HG02981 (cell line): ENCODE results near the gene NTF4.
"Not testable (repeated sequence)": the region's sequence is repeated elsewhere in the genome, so short reads cannot be mapped to it uniquely, and the experiment has no call there.

Source experiments
- ATAC-seq: cut with Tn5 transposase; IDR thresholded peaks from one replicate; pipeline ENCODE4 v1.9.1; 2021; ENCODE audit warnings: mild to moderate bottlenecking, moderate library complexity; ENCODE audit not compliant: unreplicated experiment

NTF4 gene

DNA sequence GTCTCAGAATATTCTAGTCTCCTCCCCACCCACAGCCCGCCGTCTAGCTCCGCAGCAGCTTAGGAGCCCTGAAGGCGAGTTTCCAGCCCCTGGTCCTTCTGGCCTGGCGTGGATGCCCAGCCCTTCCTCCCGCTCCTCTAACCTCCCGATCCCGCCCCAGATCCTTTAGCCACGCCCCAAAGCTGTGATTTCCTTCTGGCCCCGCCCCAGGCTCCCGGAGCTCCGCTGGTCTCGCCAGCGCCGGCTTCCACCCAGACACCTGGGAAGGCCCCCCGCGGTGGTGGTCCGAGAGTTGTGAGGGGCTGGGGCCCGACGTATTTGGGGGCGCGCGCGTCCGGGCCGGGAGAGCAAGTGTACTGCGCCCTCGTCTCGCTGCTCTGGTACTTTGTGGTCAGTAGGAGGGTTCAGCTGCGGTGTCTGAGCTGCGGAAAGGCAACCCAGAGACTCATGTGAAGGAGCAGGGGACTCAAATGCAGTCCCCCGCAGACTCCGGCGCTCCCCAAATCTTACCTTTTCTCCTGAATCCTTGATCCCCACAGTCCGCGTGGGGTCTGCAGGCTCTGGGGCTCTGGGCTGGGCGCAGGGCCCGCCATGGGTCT, 6.9 kb downstream of the NTF4 start, which contains the start of gene CGB7:
CGB7 (minus strand) TSS at position 114 of the 599 bp plus-strand sequence. CDS start 2,374 bp downstream, outside the sequence.
- no peak for ATAC-seq

- not testable (repeated sequence) for ATAC-seq
Measured at GRCh38 chr19:49056902-49057596, 7.6 kb downstream of the NTF4 start.

- no peak for ATAC-seq
Measured at GRCh38 chr19:49056101-49056901, 8.3 kb downstream of the NTF4 start.

DNA sequence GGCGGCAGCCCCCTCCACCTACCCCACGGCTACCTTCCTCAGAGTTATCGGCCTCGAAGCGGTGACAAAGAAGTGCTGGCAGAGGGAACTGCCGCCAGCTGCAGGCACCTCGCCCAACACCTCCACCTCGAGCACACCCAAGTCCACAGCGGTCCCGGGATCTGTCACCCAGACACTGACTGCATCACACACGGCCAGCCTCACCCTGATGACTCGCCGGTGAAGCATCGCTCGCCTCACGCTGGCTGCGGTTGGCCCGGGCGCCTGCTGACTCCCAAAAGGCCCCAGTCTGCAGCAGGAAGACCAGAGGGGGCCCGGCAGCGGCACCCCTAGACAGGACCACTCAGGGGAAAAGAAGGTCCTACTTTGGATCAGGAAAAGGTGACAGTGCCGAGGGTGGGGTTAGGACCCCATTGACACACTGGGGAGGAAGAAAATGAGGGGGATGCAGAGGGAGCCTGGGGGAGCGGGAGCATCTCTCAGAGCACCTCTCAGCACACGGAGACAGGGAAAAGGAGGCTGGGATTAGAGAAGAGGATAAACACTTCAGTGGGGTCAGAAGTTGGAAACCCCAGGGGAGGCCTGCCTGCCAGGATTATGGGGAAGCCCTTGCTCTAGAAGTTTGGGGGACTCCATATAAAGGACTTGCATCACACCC, 14.1 kb downstream of the NTF4 start:
- not testable (repeated sequence) for ATAC-seq

DNA sequence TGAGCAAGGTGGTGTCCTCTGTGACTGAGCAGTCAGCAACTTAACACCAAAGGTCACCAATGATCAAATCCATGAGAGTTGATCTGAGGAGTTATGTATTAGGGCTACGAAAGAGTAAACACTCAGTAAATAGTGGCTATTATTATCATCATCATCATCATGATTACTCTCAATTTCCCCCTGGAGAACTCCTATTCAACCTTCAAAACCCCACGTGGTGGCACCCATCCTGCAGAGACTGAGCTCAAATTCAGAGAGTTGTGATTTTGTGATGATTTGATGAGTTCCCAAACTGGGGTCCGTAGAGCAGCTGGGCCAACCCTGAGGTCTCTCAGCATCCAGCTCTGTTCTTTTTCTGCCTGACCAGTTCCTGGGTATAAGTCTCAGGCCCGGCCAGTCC, 14.8 kb downstream of the NTF4 start:
- ATAC-seq, result not testable (repeated sequence)

- not testable (repeated sequence) for ATAC-seq
Measured at GRCh38 chr19:49049011-49049410, 15.6 kb downstream of the NTF4 start, which contains the start of gene CGB8. TSS of gene CGB8 (minus strand) at chr19:49049111. CDS start at chr19:49048739, 372 bp downstream.

- ATAC-seq, result not testable (repeated sequence)
Measured at GRCh38 chr19:49043548-49043947, 21.1 kb downstream of the NTF4 start, which contains the start of gene CGB5. TSS of gene CGB5 (plus strand) at chr19:49043848. CDS start at chr19:49044210, 362 bp downstream.

DNA sequence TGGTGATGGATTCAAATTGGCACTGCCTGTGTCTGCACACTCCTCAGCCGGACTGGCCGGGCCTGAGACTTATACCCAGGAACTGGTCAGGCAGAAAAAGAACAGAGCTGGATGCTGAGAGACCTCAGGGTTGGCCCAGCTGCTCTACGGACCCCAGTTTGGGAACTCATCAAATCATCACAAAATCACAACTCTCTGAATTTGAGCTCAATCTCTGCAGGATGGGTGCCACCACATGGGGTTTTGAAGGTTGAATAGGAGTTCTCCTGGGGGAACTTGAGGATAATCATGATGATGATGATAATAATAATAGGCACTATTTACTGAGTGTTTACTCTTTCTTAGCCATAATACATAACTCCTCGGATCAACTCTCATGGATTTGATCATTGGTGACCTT, 22.0 kb downstream of the NTF4 start:
- ATAC-seq, result not testable (repeated sequence)

DNA sequence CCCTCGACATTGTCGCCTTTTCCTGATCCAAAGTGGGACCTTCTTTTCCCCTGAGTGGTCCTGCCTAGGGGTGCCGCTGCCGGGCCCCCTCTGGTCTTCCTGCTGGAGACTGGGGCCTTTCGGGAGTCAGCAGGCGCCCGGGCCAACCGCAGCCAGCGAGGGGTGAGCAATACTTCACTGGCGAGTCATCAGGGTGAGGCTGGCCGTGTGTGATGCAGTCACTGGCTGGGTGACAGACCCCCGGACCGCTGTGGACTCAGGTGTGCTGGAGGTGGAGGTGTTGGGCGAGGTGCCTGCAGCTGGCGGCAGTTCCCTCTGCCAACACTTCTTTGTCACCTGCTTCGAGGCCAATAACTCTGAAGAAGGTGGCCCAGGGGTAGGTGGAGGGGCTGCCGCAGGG, 22.4 kb downstream of the NTF4 start:
- ATAC-seq, result no peak

GRCh38 chr19:49039736-49040135, 24.9 kb downstream of the NTF4 start:
- not testable (repeated sequence) for ATAC-seq

GRCh38 chr19:49038557-49039276, 25.9 kb downstream of the NTF4 start:
- ATAC-seq, result not testable (repeated sequence)

GRCh38 chr19:49038111-49038510, 26.5 kb downstream of the NTF4 start:
- not testable (repeated sequence) for ATAC-seq

DNA sequence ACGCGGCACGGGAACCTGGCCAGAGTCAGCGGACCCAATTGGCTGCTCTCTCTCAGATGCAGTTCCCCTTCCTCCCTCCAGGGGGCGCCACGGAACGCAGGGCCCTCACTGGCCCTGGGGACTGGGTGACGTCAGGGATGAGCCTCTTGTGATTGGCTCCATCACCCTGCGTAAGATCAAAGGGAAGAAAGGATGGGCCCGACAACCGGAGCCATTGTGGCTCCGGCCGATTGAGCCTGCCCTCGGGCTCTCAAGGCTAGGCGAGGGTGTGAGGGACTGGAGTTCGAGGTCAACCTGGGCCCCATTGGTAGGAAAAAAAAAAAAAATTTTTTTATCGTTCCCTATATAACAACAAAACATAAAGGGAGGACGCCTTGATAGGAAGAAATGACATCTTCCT, 27.8 kb downstream of the NTF4 start, which contains the start of gene CGB1:
CGB1 (minus strand) TSS at position 81 of the 400 bp plus-strand sequence. CDS start 184 bp downstream, outside the sequence.
- ATAC-seq, result not testable (repeated sequence)

DNA sequence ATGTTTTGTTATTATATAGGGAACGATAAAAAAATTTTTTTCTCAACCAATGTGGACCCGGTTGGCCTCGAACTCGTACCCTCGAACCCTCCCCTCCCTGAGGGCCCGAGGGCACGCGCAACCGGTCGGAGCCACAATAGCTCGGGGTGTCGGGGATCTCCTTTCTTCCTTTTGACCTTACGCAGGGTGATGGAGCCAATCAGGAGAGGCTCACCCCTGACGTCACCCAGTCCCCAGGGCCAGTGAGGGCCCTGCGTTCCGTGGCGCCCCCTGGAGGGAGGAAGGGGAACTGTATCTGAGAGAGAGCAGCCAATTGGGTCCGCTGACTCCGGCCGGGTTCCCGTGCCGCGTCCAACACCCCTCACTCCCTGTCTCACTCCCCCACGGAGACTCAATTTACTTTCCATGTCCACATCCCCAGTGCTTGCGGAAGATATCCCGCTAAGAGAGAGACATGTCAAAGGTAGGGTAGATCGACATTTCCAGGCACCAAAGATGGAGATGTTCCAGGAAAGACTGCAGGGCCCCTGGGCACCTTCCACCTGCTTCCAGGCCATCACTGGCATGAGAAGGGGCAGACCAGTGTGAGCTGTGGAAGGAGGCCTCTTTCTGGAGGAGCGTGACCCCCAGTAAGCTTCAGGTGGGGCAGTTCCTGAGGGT, 32.8 kb downstream of the NTF4 start, which contains the start of gene CGB2:
CGB2 (plus strand) TSS at position 249 of the 660 bp plus-strand sequence; CDS start at position 455, 206 bp downstream.
- not testable (repeated sequence) for ATAC-seq

DNA sequence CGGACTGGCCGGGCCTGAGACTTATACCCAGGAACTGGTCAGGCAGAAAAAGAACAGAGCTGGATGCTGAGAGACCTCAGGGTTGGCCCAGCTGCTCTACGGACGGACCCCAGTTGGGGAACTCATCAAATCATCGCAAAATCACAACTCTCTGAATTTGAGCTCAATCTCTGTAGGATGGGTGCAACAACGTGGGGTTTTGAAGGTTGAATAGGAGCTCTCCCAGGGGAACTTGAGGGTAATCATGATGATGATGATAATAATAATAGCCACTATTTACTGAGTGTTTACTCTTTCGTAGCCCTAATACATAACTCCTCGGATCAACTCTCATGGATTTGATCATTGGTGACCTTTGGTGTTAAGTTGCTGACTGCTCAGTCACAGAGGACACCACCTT, 34.3 kb downstream of the NTF4 start:
- ATAC-seq, result not testable (repeated sequence)

DNA sequence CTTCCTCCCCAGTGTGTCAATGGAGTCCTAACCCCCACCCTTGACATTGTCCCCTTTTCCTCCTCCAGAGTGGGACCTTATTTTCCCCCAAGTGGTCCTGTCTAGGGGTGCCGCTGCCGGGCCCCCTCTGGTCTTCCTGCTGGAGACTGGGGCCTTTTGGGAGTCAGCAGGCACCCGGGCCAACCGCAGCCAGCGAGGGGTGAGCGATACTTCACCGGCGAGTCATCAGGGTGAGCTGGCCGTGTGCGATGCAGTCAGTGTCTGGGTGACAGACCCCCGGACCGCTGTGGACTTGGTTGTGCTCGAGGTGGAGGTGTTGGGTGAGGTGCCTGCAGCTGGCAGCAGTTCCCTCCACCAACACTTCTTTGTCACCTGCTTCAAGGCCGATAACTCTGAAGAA, 34.9 kb downstream of the NTF4 start:
- ATAC-seq, result not testable (repeated sequence)

DNA sequence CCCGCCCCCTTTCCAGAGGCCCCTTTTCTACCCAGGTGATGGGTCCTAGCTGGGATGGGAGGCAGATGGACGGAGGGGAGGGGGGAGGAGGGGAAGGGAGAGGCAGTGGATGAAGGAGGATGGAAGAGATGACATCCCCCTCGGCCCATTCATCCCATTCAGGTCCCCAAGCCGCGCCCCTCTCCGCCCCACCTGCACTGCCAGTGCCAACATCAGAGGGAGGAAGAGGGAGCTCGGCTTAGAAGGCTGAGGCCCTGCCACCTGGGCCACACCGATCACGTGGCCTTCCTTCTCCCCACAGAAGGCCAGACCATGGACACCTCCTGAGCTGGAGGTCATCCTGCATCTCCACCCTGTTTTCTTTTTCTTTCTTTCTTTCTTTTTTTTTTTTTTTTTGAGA, 35.9 kb downstream of the NTF4 start:
- ATAC-seq, result not testable (repeated sequence)

GRCh38 chr19:49025599-49025998, 39.0 kb downstream of the NTF4 start:
- ATAC-seq, result not testable (repeated sequence)

- not testable (repeated sequence) for ATAC-seq
Measured at GRCh38 chr19:49025088-49025487, 39.5 kb downstream of the NTF4 start.
